ENCODE data around the gene AIFM2.

GRCh38 chr10:70139151-70139996, 6.7 kb upstream of the AIFM2 start:
- TF ChIP-seq CTCF (IDR thresholded peaks at IDR 0.05) (no peak), POLR2A (IDR thresholded peaks at IDR 0.05) (no peak), EP300 (IDR thresholded peaks at IDR 0.05) (no peak), POLR2AphosphoS5 (IDR thresholded peaks at IDR 0.05) (no peak)
